WTC11 (cell line): ENCODE measurements around the gene SMIM1.

ENCODE experiments used
- CREB1 ChIP-seq: sonication (generic); formaldehyde crosslinking; IDR thresholded peaks from 2 replicates; pipeline ENCODE4 v1.8.0; 2023; ENCODE audit warnings: mild to moderate bottlenecking, missing genetic modification reagents
- FOXJ3 ChIP-seq: sonication (generic); formaldehyde crosslinking; IDR thresholded peaks from 2 replicates; pipeline ENCODE4 v1.9.0; 2021; ENCODE audit warnings: missing genetic modification reagents, mild to moderate bottlenecking, borderline replicate concordance
- GABPB1 ChIP-seq: sonication (generic); formaldehyde crosslinking; IDR thresholded peaks from 2 replicates; pipeline ENCODE4 v1.8.1; 2023; ENCODE audit warnings: mild to moderate bottlenecking, missing genetic modification reagents
- JUN ChIP-seq: sonication (generic); formaldehyde crosslinking; IDR thresholded peaks from 2 replicates; pipeline ENCODE4 v1.8.0; 2023; ENCODE audit warnings: mild to moderate bottlenecking, missing genetic modification reagents
- NR2C2 ChIP-seq: sonication (generic); formaldehyde crosslinking; IDR thresholded peaks from 2 replicates; pipeline ENCODE4 v1.8.0; 2022; ENCODE audit warnings: mild to moderate bottlenecking, missing genetic modification reagents
- PRRX2 ChIP-seq: fragments of 250-450 bp; sonication (Bioruptor Pico); IDR thresholded peaks from 2 replicates; pipeline ENCODE4 v1.8.0; 2021; ENCODE audit warnings: mild to moderate bottlenecking
- RELA ChIP-seq: sonication (generic); formaldehyde crosslinking; IDR thresholded peaks from 2 replicates; pipeline ENCODE4 v1.8.1; 2022; ENCODE audit warnings: missing genetic modification reagents, mild to moderate bottlenecking, borderline replicate concordance
- SP1 ChIP-seq: sonication (generic); formaldehyde crosslinking; conservative IDR thresholded peaks from 2 replicates; pipeline ENCODE4 v1.8.1; 2022; ENCODE audit warnings: missing genetic modification reagents
- TCF7 ChIP-seq: sonication (generic); formaldehyde crosslinking; IDR thresholded peaks from 2 replicates; pipeline ENCODE4 v1.8.0; 2022; ENCODE audit warnings: mild to moderate bottlenecking, low read depth, missing genetic modification reagents, moderate library complexity
- ZNF121 ChIP-seq: sonication (generic); formaldehyde crosslinking; IDR thresholded peaks from 2 replicates; pipeline ENCODE4 v1.8.0; 2023; ENCODE audit warnings: missing genetic modification reagents
- ZNF232 ChIP-seq: sonication (generic); formaldehyde crosslinking; IDR thresholded peaks from 2 replicates; pipeline ENCODE4 v1.8.0; 2022; ENCODE audit warnings: mild to moderate bottlenecking, missing genetic modification reagents
- TF ChIP-seq, protein P1 (sequence below): fragments of 200-600 bp; IDR thresholded peaks from 2 replicates; pipeline ENCODE4 v1.8.0; 2022; ENCODE audit warnings: antibody characterized with exemption
- TF ChIP-seq, protein P2 (sequence below): sonication (generic); formaldehyde crosslinking; conservative IDR thresholded peaks from 2 replicates; pipeline ENCODE4 v1.8.1; 2023; ENCODE audit warnings: mild to moderate bottlenecking, low read depth, missing genetic modification reagents, moderate library complexity

DNA sequence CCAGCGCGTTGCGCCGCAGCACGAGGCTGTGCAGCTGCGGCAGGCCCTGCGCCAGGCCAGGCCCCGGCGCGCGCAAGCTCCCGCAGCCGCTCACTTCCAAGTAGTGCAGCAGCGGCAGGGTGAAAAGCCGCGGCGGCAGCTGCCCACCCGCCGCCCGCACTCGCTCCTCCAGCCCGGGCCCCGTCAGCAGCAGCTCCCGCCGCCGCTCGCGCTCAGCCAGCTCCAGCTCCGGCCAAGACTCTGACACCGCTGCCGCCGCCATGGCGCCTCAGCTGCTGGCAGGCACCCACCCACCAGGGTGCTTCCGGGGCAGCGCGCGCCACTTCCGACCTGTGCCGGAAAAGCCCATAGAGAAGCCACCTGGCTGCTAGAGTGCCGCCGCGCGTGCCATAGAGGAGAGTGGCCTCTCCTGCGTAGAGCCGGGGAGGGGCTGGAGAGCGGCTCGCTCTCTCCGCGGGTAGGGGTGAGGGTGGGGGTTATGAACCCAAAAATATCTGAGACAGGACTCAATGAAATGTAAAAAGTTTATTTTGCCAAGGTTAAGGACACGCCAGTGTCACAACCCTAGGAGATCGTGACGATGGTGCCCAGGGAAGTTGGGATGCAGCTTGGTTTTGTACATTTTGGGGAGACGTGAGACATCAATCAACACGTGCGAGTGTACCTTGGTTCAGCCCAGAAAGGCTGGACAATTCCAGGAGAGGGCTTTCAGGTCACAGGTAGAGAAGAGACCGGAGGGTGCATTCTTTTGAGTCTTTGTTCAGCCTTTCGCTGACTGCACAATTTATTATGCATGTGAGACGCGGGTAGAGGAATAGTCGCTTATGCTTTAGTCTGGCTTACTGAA, 23.9 kb downstream of the SMIM1 start, which contains the start of gene LRRC47:
- TF ChIP-seq, protein P1, sequence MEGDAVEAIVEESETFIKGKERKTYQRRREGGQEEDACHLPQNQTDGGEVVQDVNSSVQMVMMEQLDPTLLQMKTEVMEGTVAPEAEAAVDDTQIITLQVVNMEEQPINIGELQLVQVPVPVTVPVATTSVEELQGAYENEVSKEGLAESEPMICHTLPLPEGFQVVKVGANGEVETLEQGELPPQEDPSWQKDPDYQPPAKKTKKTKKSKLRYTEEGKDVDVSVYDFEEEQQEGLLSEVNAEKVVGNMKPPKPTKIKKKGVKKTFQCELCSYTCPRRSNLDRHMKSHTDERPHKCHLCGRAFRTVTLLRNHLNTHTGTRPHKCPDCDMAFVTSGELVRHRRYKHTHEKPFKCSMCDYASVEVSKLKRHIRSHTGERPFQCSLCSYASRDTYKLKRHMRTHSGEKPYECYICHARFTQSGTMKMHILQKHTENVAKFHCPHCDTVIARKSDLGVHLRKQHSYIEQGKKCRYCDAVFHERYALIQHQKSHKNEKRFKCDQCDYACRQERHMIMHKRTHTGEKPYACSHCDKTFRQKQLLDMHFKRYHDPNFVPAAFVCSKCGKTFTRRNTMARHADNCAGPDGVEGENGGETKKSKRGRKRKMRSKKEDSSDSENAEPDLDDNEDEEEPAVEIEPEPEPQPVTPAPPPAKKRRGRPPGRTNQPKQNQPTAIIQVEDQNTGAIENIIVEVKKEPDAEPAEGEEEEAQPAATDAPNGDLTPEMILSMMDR: no peak
- TF ChIP-seq TCF7 (CRISPR knock-in tag): no peak
- no peak for TF ChIP-seq CREB1 (CRISPR knock-in tag)
- peak; percentile 83 for TF ChIP-seq SP1 (CRISPR knock-in tag)
- TF ChIP-seq JUN (CRISPR knock-in tag): no peak; the same call in 1 of the 2 replicates
- TF ChIP-seq PRRX2 (CRISPR knock-in tag): no peak
- TF ChIP-seq, protein P2, sequence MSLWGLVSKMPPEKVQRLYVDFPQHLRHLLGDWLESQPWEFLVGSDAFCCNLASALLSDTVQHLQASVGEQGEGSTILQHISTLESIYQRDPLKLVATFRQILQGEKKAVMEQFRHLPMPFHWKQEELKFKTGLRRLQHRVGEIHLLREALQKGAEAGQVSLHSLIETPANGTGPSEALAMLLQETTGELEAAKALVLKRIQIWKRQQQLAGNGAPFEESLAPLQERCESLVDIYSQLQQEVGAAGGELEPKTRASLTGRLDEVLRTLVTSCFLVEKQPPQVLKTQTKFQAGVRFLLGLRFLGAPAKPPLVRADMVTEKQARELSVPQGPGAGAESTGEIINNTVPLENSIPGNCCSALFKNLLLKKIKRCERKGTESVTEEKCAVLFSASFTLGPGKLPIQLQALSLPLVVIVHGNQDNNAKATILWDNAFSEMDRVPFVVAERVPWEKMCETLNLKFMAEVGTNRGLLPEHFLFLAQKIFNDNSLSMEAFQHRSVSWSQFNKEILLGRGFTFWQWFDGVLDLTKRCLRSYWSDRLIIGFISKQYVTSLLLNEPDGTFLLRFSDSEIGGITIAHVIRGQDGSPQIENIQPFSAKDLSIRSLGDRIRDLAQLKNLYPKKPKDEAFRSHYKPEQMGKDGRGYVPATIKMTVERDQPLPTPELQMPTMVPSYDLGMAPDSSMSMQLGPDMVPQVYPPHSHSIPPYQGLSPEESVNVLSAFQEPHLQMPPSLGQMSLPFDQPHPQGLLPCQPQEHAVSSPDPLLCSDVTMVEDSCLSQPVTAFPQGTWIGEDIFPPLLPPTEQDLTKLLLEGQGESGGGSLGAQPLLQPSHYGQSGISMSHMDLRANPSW: no peak
- TF ChIP-seq GABPB1 (CRISPR knock-in tag): no peak; the same call in 1 of the 2 replicates
- TF ChIP-seq ZNF121: no peak
- no peak for TF ChIP-seq FOXJ3
- TF ChIP-seq ZNF232 (CRISPR knock-in tag): no peak
- peak; percentile 77 for TF ChIP-seq NR2C2 (CRISPR knock-in tag)
- TF ChIP-seq RELA: peak; percentile 68; the same call in 1 of the 2 replicates
